Mucosa of rectum (tissue), 2 donors: Measurements from ENCODE around the gene POU2F3.

ENCODE experiments used
- H3K27ac ChIP-seq, 2 donors: one replicate each; pipeline ENCODE4 v1.7.0; 2013; ENCODE audit warnings: inconsistent platforms in 2 of 2, low read depth in 2 of 2, low read length in 2 of 2
- H3K27me3 ChIP-seq, 2 donors: one replicate each; pipeline ENCODE4 v1.7.0; 2013; ENCODE audit warnings: low read length in 2 of 2; ENCODE audit not compliant: control insufficient read depth in 2 of 2, insufficient read depth in 2 of 2
- H3K36me3 ChIP-seq, 2 donors: one replicate each; pipeline ENCODE4 v1.7.0; 2013; ENCODE audit warnings: low read length in 2 of 2; ENCODE audit not compliant: control insufficient read depth in 2 of 2, insufficient read depth in 2 of 2
- H3K4me1 ChIP-seq, 2 donors: one replicate each; pipeline ENCODE4 v1.7.0; 2013; ENCODE audit warnings: low read length in 2 of 2, mild to moderate bottlenecking in 1 of 2; ENCODE audit not compliant: control insufficient read depth in 2 of 2, insufficient read depth in 2 of 2
- H3K4me3 ChIP-seq, 2 donors: one replicate each; pipeline ENCODE4 v1.7.0; 2013; ENCODE audit warnings: low read length in 2 of 2
- H3K9ac ChIP-seq, 2 donors: one replicate each; pipeline ENCODE4 v1.7.0; 2013; ENCODE audit warnings: low read length in 2 of 2, low read depth in 1 of 2, mild to moderate bottlenecking in 1 of 2
- H3K9me3 ChIP-seq, 2 donors: one replicate each; pipeline ENCODE4 v1.7.0; 2013; ENCODE audit warnings: low read length in 2 of 2; ENCODE audit not compliant: control insufficient read depth in 2 of 2
- donor health status: healthy.
- donor health status: Normal muscosa, but diverticular disease.

Gene POU2F3

GRCh38 chr11:120294096-120294495 lies 54.2 kb downstream of the POU2F3 start:
- H3K36me3 ChIP-seq = no peaks in the 10 kb centered on the region
- peaks cover 0 to 6% of the 10 kb centered on the region in 2 donors for H3K27me3 ChIP-seq
- H3K4me3 ChIP-seq = no peak overlapping the region
- H3K9me3 ChIP-seq = no peaks in the 10 kb centered on the region
- H3K27ac ChIP-seq = no peak overlapping the region
- peaks cover 0 to 12% of the 10 kb centered on the region in 2 donors for H3K4me1 ChIP-seq
- H3K9ac ChIP-seq = no peak overlapping the region

GRCh38 chr11:120295099-120295498 lies 55.2 kb downstream of the POU2F3 start:
- Histone ChIP-seq H3K27me3 (peaks cover 0 to 6% of the 10 kb centered on the region in 2 donors), H3K4me3 (no peak overlapping the region), H3K27ac (no peak overlapping the region), H3K9ac (no peak overlapping the region), H3K4me1 (peaks cover 0 to 15% of the 10 kb centered on the region in 2 donors), H3K9me3 (no peaks in the 10 kb centered on the region), H3K36me3 (no peaks in the 10 kb centered on the region)

- Histone ChIP-seq H3K4me1 (peaks cover under 1 to 9% of the 10 kb centered on the region in 2 donors), H3K36me3 (no peaks in the 10 kb centered on the region)
These were observed 56.6 kb downstream of the POU2F3 start for GRCh38 chr11:120296554-120296953.

GRCh38 chr11:120298461-120298860 lies 58.5 kb downstream of the POU2F3 start:
- Histone ChIP-seq H3K27me3 (peaks cover 0 to 6% of the 10 kb centered on the region in 2 donors), H3K9me3 (no peaks in the 10 kb centered on the region), H3K27ac (no peak overlapping the region), H3K4me1 (peaks cover 14 to 23% of the 10 kb centered on the region in 2 donors), H3K4me3 (no peak overlapping the region), H3K36me3 (no peaks in the 10 kb centered on the region), H3K9ac (no peak overlapping the region)

More at GRCh38 chr11:120296554-120296953, 56.6 kb downstream of the POU2F3 start:
- no peak overlapping the region for H3K27ac ChIP-seq
- H3K9me3 ChIP-seq = no peaks in the 10 kb centered on the region
- H3K27me3 ChIP-seq = peaks cover 0 to 6% of the 10 kb centered on the region in 2 donors
- no peak overlapping the region for H3K9ac ChIP-seq
- no peak overlapping the region for H3K4me3 ChIP-seq

GRCh38 chr11:120302001-120302805 lies 62.3 kb downstream of the POU2F3 start:
- peaks cover 20 to 36% of the 10 kb centered on the region in 2 donors for H3K4me1 ChIP-seq
- peak overlapping the region in 1 of 2 donors; percentile 40 for H3K9ac ChIP-seq
- peak overlapping the region in 1 of 2 donors; percentile 13 for H3K4me3 ChIP-seq

GRCh38 chr11:120303004-120303637 lies 63.2 kb downstream of the POU2F3 start:
- Histone ChIP-seq H3K9me3 (no peaks in the 10 kb centered on the region), H3K27me3 (no peaks in the 10 kb centered on the region), H3K9ac (no peak overlapping the region), H3K4me3 (no peak overlapping the region), H3K36me3 (no peaks in the 10 kb centered on the region), H3K4me1 (peaks cover 20 to 36% of the 10 kb centered on the region in 2 donors), H3K27ac (peak overlapping the region; percentile 55 to 68)

More at GRCh38 chr11:120302001-120302805, 62.3 kb downstream of the POU2F3 start:
- H3K9me3 ChIP-seq = no peaks in the 10 kb centered on the region
- no peaks in the 10 kb centered on the region for H3K27me3 ChIP-seq
- peak overlapping the region; percentile 55 to 68 for H3K27ac ChIP-seq
- no peaks in the 10 kb centered on the region for H3K36me3 ChIP-seq

GRCh38 chr11:120304526-120304925 lies 64.6 kb downstream of the POU2F3 start:
- Histone ChIP-seq H3K27me3 (no peaks in the 10 kb centered on the region), H3K36me3 (no peaks in the 10 kb centered on the region), H3K27ac (peak overlapping the region in 1 of 2 donors; percentile 20), H3K4me3 (no peak overlapping the region), H3K4me1 (peaks cover 20 to 36% of the 10 kb centered on the region in 2 donors), H3K9ac (no peak overlapping the region), H3K9me3 (no peaks in the 10 kb centered on the region)

- no peaks in the 10 kb centered on the region for H3K36me3 ChIP-seq
- no peak overlapping the region for H3K9ac ChIP-seq
- no peaks in the 10 kb centered on the region for H3K9me3 ChIP-seq
- no peak overlapping the region for H3K4me3 ChIP-seq
- H3K4me1 ChIP-seq = peaks cover 20 to 34% of the 10 kb centered on the region in 2 donors
- H3K27ac ChIP-seq = peak overlapping the region in 1 of 2 donors; percentile 34
- H3K27me3 ChIP-seq = no peaks in the 10 kb centered on the region
These were observed 65.3 kb downstream of the POU2F3 start for GRCh38 chr11:120305286-120305685.

- Histone ChIP-seq H3K27me3 (no peaks in the 10 kb centered on the region), H3K4me3 (no peak overlapping the region), H3K27ac (no peak overlapping the region), H3K9me3 (no peaks in the 10 kb centered on the region), H3K4me1 (peaks cover 26 to 43% of the 10 kb centered on the region in 2 donors), H3K36me3 (no peaks in the 10 kb centered on the region), H3K9ac (no peak overlapping the region)
These were observed 66.7 kb downstream of the POU2F3 start for GRCh38 chr11:120306519-120307242.

GRCh38 chr11:120307476-120307875 lies 67.5 kb downstream of the POU2F3 start:
- H3K27me3 ChIP-seq = no peaks in the 10 kb centered on the region
- no peak overlapping the region for H3K9ac ChIP-seq
- H3K27ac ChIP-seq = no peak overlapping the region
- peaks cover 19 to 37% of the 10 kb centered on the region in 2 donors for H3K4me1 ChIP-seq
- no peaks in the 10 kb centered on the region for H3K9me3 ChIP-seq
- no peaks in the 10 kb centered on the region for H3K36me3 ChIP-seq
- no peak overlapping the region for H3K4me3 ChIP-seq
